Measurements from ENCODE around the gene AP5B1. TPM values are rescaled to one million over a fixed set of nuclear protein-coding genes. Genes with fewer than 3 reads are reported as not detected.

AP5B1 gene, protein sequence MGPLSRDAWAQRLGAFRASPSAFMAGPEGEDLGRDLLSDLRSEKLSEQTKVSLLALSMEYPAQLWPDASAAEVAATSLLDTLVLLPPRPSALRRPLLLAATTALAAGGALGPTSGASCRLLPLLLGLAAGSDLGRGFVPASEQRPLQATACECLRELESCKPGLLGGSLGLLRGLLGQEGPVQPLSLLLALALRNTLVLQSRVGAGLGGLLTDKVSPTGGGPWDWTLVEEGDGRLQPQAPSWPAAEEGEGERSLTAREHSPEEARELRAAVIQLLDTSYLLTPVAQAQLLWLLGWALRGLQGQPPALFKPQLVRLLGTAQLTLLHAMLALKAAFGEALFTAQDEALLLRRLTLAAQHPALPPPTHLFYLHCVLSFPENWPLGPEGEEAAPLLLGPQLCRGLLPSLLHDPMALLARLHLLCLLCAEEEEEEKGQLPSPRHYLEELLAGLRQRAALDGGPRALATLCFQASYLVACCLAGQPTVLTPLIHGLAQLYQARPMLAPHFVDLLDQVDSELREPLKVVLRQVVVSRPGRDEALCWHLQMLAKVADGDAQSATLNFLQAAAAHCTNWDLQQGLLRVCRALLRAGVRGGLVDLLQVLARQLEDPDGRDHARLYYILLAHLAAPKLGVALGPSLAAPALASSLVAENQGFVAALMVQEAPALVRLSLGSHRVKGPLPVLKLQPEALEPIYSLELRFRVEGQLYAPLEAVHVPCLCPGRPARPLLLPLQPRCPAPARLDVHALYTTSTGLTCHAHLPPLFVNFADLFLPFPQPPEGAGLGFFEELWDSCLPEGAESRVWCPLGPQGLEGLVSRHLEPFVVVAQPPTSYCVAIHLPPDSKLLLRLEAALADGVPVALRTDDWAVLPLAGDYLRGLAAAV
- total RNA-seq (ENCODE audit: low replicate concordance): 3.6 and 13.8 TPM in 2 replicates

- peak within 1 kb of the TSS; percentile 63 for H3K27ac Mint-ChIP-seq
- DNase-seq (ENCODE audit: low spot score): peak; percentile 83
- H3K9ac ChIP-seq: peak within 1 kb of the TSS; percentile 27
- peak within 1 kb of the TSS; percentile 91 for H3K4me3 Mint-ChIP-seq
- H3K4me3 ChIP-seq: peak within 1 kb of the TSS; percentile 83
- H3K4me2 ChIP-seq: peak within 1 kb of the TSS; percentile 99
- peaks cover 8% of the 10 kb centered on the region for H3K4me1 ChIP-seq
- H3K27me3 Mint-ChIP-seq (ENCODE audit: insufficient read depth, low read depth): peaks cover 34% of the 10 kb centered on the region
- H3K9me3 Mint-ChIP-seq: no peaks in the 10 kb centered on the region
- H3K4me1 Mint-ChIP-seq: peaks cover 6% of the 10 kb centered on the region
- no peaks in the 10 kb centered on the region for H3K79me2 ChIP-seq (ENCODE audit: low read depth)
- no peaks in the 10 kb centered on the region for H3K36me3 ChIP-seq
- H3K9me3 ChIP-seq (ENCODE audit: low read depth): no peaks in the 10 kb centered on the region
- peak within 1 kb of the TSS; percentile 97 for H2AFZ ChIP-seq (replicated peaks)
- TF ChIP-seq EZH2 (IDR thresholded peaks at IDR 0.05) (no peak), EZH2phosphoT487 (IDR thresholded peaks at IDR 0.05) (no peak), CTCF (IDR thresholded peaks at IDR 0.05) (no peak)
- no peaks in the 10 kb centered on the region for H4K20me1 ChIP-seq (ENCODE audit: low read depth)
- H3F3A ChIP-seq (ENCODE audit: low read depth): peaks cover 19% of the 10 kb centered on the region
- peaks cover 2% of the 10 kb centered on the region for H3K36me3 Mint-ChIP-seq
- no peak within 1 kb of the TSS for H3K27ac ChIP-seq
- peaks cover 55% of the 10 kb centered on the region for H3K27me3 ChIP-seq
These were observed at the start of gene AP5B1 for GRCh38 chr11:65780770-65781151. Gene AP5B1 (minus strand): TSS chr11:65780976. CDS start chr11:65780591, 385 bp downstream.

GRCh38 chr11:65829459-65829858, 48.7 kb upstream of the AP5B1 start:
- no peak overlapping the region for H2AFZ ChIP-seq (replicated peaks)
- H3K27ac Mint-ChIP-seq: no peak overlapping the region
- peaks cover 15% of the 10 kb centered on the region for H3K27me3 Mint-ChIP-seq (ENCODE audit: insufficient read depth, low read depth)
- H3K36me3 ChIP-seq: no peaks in the 10 kb centered on the region
- H3K4me3 ChIP-seq: no peak overlapping the region
- no peaks in the 10 kb centered on the region for H3K9me3 Mint-ChIP-seq
- no peaks in the 10 kb centered on the region for H3K36me3 Mint-ChIP-seq
- peaks cover 18% of the 10 kb centered on the region for H3K27me3 ChIP-seq
- no peak overlapping the region for H3K4me3 Mint-ChIP-seq
- H3K79me2 ChIP-seq (ENCODE audit: low read depth): peaks cover 3% of the 10 kb centered on the region
- H3K4me1 Mint-ChIP-seq: peaks cover 8% of the 10 kb centered on the region
- H3K27ac ChIP-seq: no peak overlapping the region
- H3K9ac ChIP-seq: no peak overlapping the region
- DNase-seq (ENCODE audit: low spot score): no peak
- TF ChIP-seq EZH2phosphoT487 (IDR thresholded peaks at IDR 0.05): no peak
- no peak for TF ChIP-seq CTCF (IDR thresholded peaks at IDR 0.05)
- TF ChIP-seq EZH2 (IDR thresholded peaks at IDR 0.05): no peak
- H3K4me2 ChIP-seq: no peak overlapping the region
- no peaks in the 10 kb centered on the region for H4K20me1 ChIP-seq (ENCODE audit: low read depth)
- peaks cover 9% of the 10 kb centered on the region for H3K4me1 ChIP-seq
- H3F3A ChIP-seq (ENCODE audit: low read depth): peaks cover 16% of the 10 kb centered on the region
- no peaks in the 10 kb centered on the region for H3K9me3 ChIP-seq (ENCODE audit: low read depth)

- Mint-ChIP-seq H3K4me1 (peaks cover 2% of the 10 kb centered on the region), H3K36me3 (no peaks in the 10 kb centered on the region), H3K27ac (no peak overlapping the region), H3K4me3 (no peak overlapping the region), H3K9me3 (no peaks in the 10 kb centered on the region), H3K27me3 (ENCODE audit: insufficient read depth, low read depth) (peaks cover 11% of the 10 kb centered on the region)
- Histone ChIP-seq H3F3A (ENCODE audit: low read depth) (peaks cover 10% of the 10 kb centered on the region), H3K27ac (no peak overlapping the region), H3K9me3 (ENCODE audit: low read depth) (no peaks in the 10 kb centered on the region), H2AFZ (replicated peaks) (no peak overlapping the region), H3K4me2 (no peak overlapping the region), H3K36me3 (no peaks in the 10 kb centered on the region), H3K9ac (no peak overlapping the region), H3K79me2 (ENCODE audit: low read depth) (no peaks in the 10 kb centered on the region), H3K4me1 (no peaks in the 10 kb centered on the region), H3K27me3 (peaks cover 9% of the 10 kb centered on the region), H4K20me1 (ENCODE audit: low read depth) (no peaks in the 10 kb centered on the region), H3K4me3 (no peak overlapping the region)
- DNase-seq (ENCODE audit: low spot score): no peak
- TF ChIP-seq EZH2phosphoT487 (IDR thresholded peaks at IDR 0.05): no peak
- TF ChIP-seq CTCF (IDR thresholded peaks at IDR 0.05): no peak
- no peak for TF ChIP-seq EZH2 (IDR thresholded peaks at IDR 0.05)
These were observed 46.4 kb upstream of the AP5B1 start for GRCh38 chr11:65826984-65827735.
